LNCaP clone FGC (cell line): Measurements from ENCODE around the gene CCNQ.

Experiments used
- DNase-seq: peaks from one replicate; pipeline ENCODE4 v3.0.0-alpha.2; 2011; ENCODE audit warnings: low read depth
- H3K4me3 ChIP-seq: 2 replicates; pipeline ENCODE4 v1.5.1; 2011; ENCODE audit warnings: mild to moderate bottlenecking, low read depth, low read length, control low read depth
- CTCF ChIP-seq: IDR thresholded peaks from 2 replicates; pipeline ENCODE4 v1.5.1; 2012; ENCODE audit warnings: mild to moderate bottlenecking; ENCODE audit not compliant: control insufficient read depth, insufficient read depth; ENCODE audit errors: extremely low read depth

Gene CCNQ

GRCh38 chrX:153631907-153632594 is 33.1 kb upstream of the CCNQ start:
- no peak for DNase-seq
- no peak for TF ChIP-seq CTCF

GRCh38 chrX:153631346-153631745 is 32.4 kb upstream of the CCNQ start:
- no peak overlapping the region for H3K4me3 ChIP-seq
- no peak for DNase-seq

More at GRCh38 chrX:153631907-153632594, 33.1 kb upstream of the CCNQ start:
- H3K4me3 ChIP-seq: no peak overlapping the region

GRCh38 chrX:153628665-153629064 is 29.7 kb upstream of the CCNQ start:
- H3K4me3 ChIP-seq: no peak overlapping the region
- DNase-seq: no peak
- TF ChIP-seq CTCF: no peak

More at GRCh38 chrX:153631346-153631745, 32.4 kb upstream of the CCNQ start:
- no peak for TF ChIP-seq CTCF

GRCh38 chrX:153628129-153628528 is 29.2 kb upstream of the CCNQ start:
- no peak for DNase-seq
- no peak overlapping the region for H3K4me3 ChIP-seq
- no peak for TF ChIP-seq CTCF

- DNase-seq: no peak
- TF ChIP-seq CTCF: no peak
- no peak overlapping the region for H3K4me3 ChIP-seq
Measured at GRCh38 chrX:153627675-153628111, 28.8 kb upstream of the CCNQ start.

- TF ChIP-seq CTCF: no peak
- H3K4me3 ChIP-seq: no peak overlapping the region
- no peak for DNase-seq
Measured at GRCh38 chrX:153626863-153627674, 28.1 kb upstream of the CCNQ start.
